GM12801 (cell line): Measurements from ENCODE around the gene FYN.

Source experiments
- CTCF ChIP-seq: IDR thresholded peaks from one replicate; pipeline ENCODE4 v1.5.1; 2011; ENCODE audit warnings: control low read depth; ENCODE audit not compliant: insufficient read length; ENCODE audit errors: extremely low read depth

The FYN gene

GRCh38 chr6:111628142-111628850, 245.0 kb downstream of the FYN start:
- no peak for TF ChIP-seq CTCF

DNA sequence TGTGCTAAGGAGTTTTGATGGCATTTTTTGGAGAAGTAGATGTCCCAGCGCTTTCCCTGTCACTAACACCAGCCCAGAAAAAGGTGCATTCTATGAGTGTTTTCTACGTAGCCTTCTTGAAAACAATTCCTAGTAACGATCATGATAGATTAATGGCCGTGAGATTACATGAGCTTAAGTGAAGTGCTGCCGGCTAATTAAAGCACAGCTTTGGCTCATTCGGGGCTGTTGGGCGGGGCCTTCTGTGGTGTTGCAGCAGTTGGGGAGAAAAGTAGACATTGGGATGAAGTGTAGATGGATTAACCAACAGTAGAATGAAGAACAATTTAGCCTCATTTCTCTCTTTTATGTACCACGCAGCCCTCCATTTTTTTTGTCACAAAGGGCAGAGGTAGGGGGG, 246.8 kb downstream of the FYN start:
- TF ChIP-seq CTCF = no peak

DNA sequence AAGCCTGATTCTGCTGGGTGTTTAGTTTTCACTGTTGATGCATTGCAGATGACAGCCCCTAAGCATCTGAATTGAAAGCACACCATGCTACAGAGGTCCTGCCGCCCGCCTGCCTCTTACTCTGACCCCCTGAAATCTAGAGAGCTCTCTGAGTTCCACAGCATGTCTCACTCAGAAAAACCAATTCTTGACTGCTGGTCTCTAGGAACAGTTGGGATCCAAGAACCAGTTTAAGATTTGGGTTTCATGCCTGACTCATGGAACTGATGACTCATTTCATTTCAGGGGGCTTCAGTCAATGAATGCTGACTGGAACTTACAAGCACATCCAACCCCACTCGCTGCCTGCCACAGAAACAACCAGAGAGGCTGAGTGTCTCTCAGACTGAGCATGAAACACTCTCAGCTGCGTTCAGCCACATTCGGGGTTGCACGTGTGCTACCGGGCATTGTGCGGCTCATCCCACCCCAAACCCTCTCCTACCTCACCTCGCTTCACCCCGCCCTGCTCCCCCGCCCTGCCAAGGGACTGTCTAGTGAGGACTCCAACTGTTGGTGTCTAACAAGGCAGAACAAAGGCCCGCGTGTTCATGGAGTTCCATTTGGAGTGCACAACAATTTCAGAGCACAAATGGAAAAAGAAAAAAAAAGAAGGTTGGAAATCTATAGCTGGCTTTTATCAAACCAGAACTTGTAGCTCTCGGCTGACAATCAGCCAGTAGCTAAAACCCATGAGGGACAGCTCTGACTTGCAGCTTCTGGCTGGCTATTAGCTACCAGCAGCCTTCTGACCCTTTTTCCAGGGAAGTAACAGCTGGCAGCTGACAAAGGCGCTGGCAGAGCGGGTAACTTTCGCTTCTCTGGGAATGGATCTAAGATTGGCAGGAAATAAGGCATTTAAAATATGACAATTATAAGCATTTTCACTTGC, 247.5 kb downstream of the FYN start:
- TF ChIP-seq CTCF = no peak

GRCh38 chr6:111625099-111625416, 248.2 kb downstream of the FYN start:
- no peak for TF ChIP-seq CTCF

DNA sequence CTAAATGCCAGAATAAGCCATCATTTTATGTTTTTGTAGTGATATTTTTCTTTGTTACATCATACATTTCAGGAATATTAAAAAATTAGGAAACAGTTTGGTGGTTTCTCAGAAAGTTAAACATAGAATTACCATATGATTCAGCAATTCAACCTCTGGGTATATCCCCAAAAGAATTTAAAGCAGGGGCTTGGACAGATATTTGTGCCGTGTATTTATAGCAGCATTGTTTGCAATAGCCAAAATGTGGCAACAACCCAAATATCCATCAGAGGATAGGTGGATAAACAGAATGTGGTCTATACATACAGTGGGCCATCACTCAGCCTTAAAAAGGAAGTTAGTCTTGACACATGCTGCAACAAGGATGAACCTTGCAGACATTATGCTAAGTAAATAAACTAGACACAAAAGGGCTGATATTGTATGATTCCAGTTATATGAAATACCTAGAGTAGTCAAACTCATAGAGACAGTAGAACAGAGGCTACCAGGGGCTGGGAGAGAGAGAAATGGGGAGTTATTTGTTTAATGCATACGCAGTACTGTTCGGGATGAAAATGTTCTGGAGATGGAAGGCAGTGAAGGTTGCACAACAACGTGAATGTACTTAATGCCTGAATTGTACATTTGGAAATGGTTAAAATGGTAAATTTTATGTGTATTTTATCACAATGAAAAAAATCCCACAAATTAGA, 248.7 kb downstream of the FYN start:
- no peak for TF ChIP-seq CTCF

- no peak for TF ChIP-seq CTCF
Measured at GRCh38 chr6:111623046-111623718, 250.1 kb downstream of the FYN start.

- TF ChIP-seq CTCF = no peak
Measured at GRCh38 chr6:111620169-111620568, 253.1 kb downstream of the FYN start.
